OCI-LY7 (cell line): ENCODE results near the gene OPN1SW. TPM values are rescaled to one million over a fixed set of nuclear protein-coding genes. Genes with fewer than 3 reads are reported as not detected.

Experiments used
- BruUV-seq: library from RNA; stranded (reverse); fragments of 400-500 nt; replicated peaks from 2 replicates; lab custom pipeline; 2021; lab: Mats Ljungman, UMichigan
- CTCF ChIA-PET: fragments of 300-600 bp; sonication (Branson Sonifier 250); formaldehyde crosslinking; loops from one replicate; lab custom pipeline; 2022; ENCODE audit warnings: antibody characterized with exemption; ENCODE audit not compliant: unreplicated experiment; lab: Charles Lee
- POLR2A ChIA-PET: fragments of 300-600 bp; sonication (Branson Sonifier 250); formaldehyde crosslinking; loops from one replicate; lab custom pipeline; 2022; ENCODE audit warnings: antibody characterized with exemption; lab: Charles Lee
- DNase-seq: peaks from one replicate; pipeline ENCODE4 v3.0.0-alpha.2; 2015; ENCODE audit warnings: low spot score
- H2AFZ ChIP-seq: fragments of 200-600 bp; sonication (generic), shearing (Covaris generic); 2 replicates; pipeline ENCODE4 v1.6.1; 2014; ENCODE audit warnings: mild to moderate bottlenecking, antibody characterized with exemption, low read length, moderate library complexity
- H3K27ac ChIP-seq: fragments of 200-600 bp; sonication (generic); 2 replicates; pipeline ENCODE4 v1.5.1; 2014; ENCODE audit warnings: mixed run types, low read depth, mild to moderate bottlenecking, moderate library complexity, low read length, inconsistent platforms; ENCODE audit not compliant: poor library complexity, severe bottlenecking
- H3K36me3 ChIP-seq: fragments of 200-600 bp; sonication (generic); 2 replicates; pipeline ENCODE4 v1.6.1; 2014; ENCODE audit warnings: mild to moderate bottlenecking, antibody characterized with exemption, low read length, moderate library complexity, mixed read lengths; ENCODE audit not compliant: insufficient read depth
- H3K4me1 ChIP-seq: fragments of 200-600 bp; sonication (generic); 2 replicates; pipeline ENCODE4 v1.5.1; 2014; ENCODE audit warnings: mild to moderate bottlenecking, low read length; ENCODE audit not compliant: insufficient read depth, poor library complexity, severe bottlenecking
- H3K4me2 ChIP-seq: fragments of 200-600 bp; sonication (generic); 2 replicates; pipeline ENCODE4 v1.6.1; 2014; ENCODE audit warnings: mild to moderate bottlenecking, low read length
- H3K4me3 ChIP-seq: fragments of 200-600 bp; sonication (generic); 2 replicates; pipeline ENCODE4 v1.5.1; 2014; ENCODE audit warnings: mild to moderate bottlenecking, low read depth, low read length; ENCODE audit not compliant: poor library complexity, severe bottlenecking
- H3K79me2 ChIP-seq: fragments of 200-600 bp; sonication (generic); 2 replicates; pipeline ENCODE4 v1.6.1; 2016; ENCODE audit warnings: low read depth, mild to moderate bottlenecking, low read length, moderate library complexity, mixed read lengths; ENCODE audit not compliant: insufficient read depth
- H3K9me2 ChIP-seq: fragments of 200-600 bp; sonication (generic); 2 replicates; pipeline ENCODE4 v1.6.1; 2016; ENCODE audit warnings: mild to moderate bottlenecking, low read length, mixed read lengths; ENCODE audit not compliant: insufficient read depth
- H3K9me3 ChIP-seq: fragments of 200-600 bp; sonication (generic); 2 replicates; pipeline ENCODE4 v1.6.1; 2014; ENCODE audit warnings: mild to moderate bottlenecking, mixed run types, low read length, mixed read lengths
- H4K20me1 ChIP-seq: fragments of 200-600 bp; sonication (generic); 2 replicates; pipeline ENCODE4 v1.6.1; 2014; ENCODE audit warnings: mild to moderate bottlenecking, antibody characterized with exemption, low read length, moderate library complexity, mixed read lengths; ENCODE audit not compliant: insufficient read depth
- EZH2phosphoT487 ChIP-seq: fragments of 200-600 bp; sonication (generic); IDR thresholded peaks from 2 replicates; pipeline ENCODE4 v1.6.1; 2018; ENCODE audit warnings: low read depth, borderline replicate concordance, mild to moderate bottlenecking, mixed run types, antibody characterized with exemption, low read length, moderate library complexity, mixed read lengths
- intact Hi-C: fragments of 100-400 bp; cut with micrococcal nuclease; formaldehyde crosslinking; loops from one replicate; pipeline ENCODE4 v1.10.0; 2022; ENCODE audit not compliant: unreplicated experiment
- total RNA-seq, 2 experiments: library from RNA; depleted of rRNA in 1 of 2; stranded (reverse); fragments of >200 nt in 1 of 2; shearing (Covaris generic) in 1 of 2; gene quantifications; 2 replicates each; pipeline ENCODE4 v1.2.3, GENCODE V29; 2014 to 2022
- TF ChIP-seq, protein P1 (sequence below): fragments of 200-600 bp; sonication (generic); conservative IDR thresholded peaks from 2 replicates; pipeline ENCODE4 v1.5.1; 2014; ENCODE audit warnings: mild to moderate bottlenecking, antibody characterized with exemption, low read length, moderate library complexity, mixed read lengths

The OPN1SW gene
- total RNA-seq, 2 experiments from 2014 or later = not detected

DNA sequence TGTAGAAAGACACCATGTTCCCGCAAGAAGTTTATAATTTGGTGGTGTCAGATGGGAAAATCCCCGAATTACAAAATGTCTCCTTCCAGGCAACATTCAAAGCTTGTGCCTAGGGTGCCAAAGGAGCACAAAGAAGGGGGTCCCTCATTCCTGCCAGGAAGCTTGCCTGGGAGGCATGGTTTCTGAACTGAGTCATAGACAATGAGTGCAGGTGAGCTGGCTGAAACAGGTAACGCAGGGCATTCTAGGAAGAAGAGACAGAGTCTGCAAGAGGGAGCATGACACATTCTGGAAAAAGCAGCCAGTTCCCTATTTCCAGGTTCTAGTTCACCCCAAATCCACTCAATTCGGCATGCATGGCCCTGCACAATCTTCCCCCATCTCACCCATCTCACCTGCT, 48.4 kb downstream of the OPN1SW start:
- POLR2A ChIA-PET = interaction anchor here (0.9 kb wide), 1 partner anchor 11 kb away, joined by 3 read pairs; no protein-coding TSS in a partner anchor
- Histone ChIP-seq H2AFZ (no peak overlapping the region), H3K9me2 (no peaks in the 10 kb centered on the region), H3K4me3 (no peak overlapping the region), H3K4me1 (no peaks in the 10 kb centered on the region), H4K20me1 (no peaks in the 10 kb centered on the region), H3K4me2 (no peak overlapping the region), H3K9me3 (no peaks in the 10 kb centered on the region), H3K36me3 (no peaks in the 10 kb centered on the region), H3K79me2 (no peaks in the 10 kb centered on the region), H3K27ac (no peak overlapping the region)
- no peak for DNase-seq
- intact Hi-C loops = no loop called here
- CTCF ChIA-PET = no interaction called here
- no TSS peak for BruUV-seq
- no peak for TF ChIP-seq EZH2phosphoT487
- TF ChIP-seq, protein P1, sequence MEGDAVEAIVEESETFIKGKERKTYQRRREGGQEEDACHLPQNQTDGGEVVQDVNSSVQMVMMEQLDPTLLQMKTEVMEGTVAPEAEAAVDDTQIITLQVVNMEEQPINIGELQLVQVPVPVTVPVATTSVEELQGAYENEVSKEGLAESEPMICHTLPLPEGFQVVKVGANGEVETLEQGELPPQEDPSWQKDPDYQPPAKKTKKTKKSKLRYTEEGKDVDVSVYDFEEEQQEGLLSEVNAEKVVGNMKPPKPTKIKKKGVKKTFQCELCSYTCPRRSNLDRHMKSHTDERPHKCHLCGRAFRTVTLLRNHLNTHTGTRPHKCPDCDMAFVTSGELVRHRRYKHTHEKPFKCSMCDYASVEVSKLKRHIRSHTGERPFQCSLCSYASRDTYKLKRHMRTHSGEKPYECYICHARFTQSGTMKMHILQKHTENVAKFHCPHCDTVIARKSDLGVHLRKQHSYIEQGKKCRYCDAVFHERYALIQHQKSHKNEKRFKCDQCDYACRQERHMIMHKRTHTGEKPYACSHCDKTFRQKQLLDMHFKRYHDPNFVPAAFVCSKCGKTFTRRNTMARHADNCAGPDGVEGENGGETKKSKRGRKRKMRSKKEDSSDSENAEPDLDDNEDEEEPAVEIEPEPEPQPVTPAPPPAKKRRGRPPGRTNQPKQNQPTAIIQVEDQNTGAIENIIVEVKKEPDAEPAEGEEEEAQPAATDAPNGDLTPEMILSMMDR = no peak

GRCh38 chr7:128726737-128727072, 48.9 kb downstream of the OPN1SW start:
- intact Hi-C loops = no loop called here
- H3K9me2 ChIP-seq = no peaks in the 10 kb centered on the region
- TF ChIP-seq EZH2phosphoT487 = no peak
- TF ChIP-seq, protein P1 = no peak
- no peaks in the 10 kb centered on the region for H4K20me1 ChIP-seq
- no peaks in the 10 kb centered on the region for H3K4me1 ChIP-seq
- no peak overlapping the region for H2AFZ ChIP-seq
- no peak overlapping the region for H3K4me3 ChIP-seq
- ChIA-PET CTCF (no interaction called here), POLR2A (interaction anchor here (0.6 to 1.4 kb wide), 5 partner anchors 8 to 185 kb away, joined by 3 to 7 read pairs (median 4); no protein-coding TSS in a partner anchor)
- no peak for DNase-seq
- H3K79me2 ChIP-seq = no peaks in the 10 kb centered on the region
- no peak overlapping the region for H3K27ac ChIP-seq
- no peak overlapping the region for H3K4me2 ChIP-seq
- no TSS peak for BruUV-seq
- H3K36me3 ChIP-seq = no peaks in the 10 kb centered on the region
- no peaks in the 10 kb centered on the region for H3K9me3 ChIP-seq

DNA sequence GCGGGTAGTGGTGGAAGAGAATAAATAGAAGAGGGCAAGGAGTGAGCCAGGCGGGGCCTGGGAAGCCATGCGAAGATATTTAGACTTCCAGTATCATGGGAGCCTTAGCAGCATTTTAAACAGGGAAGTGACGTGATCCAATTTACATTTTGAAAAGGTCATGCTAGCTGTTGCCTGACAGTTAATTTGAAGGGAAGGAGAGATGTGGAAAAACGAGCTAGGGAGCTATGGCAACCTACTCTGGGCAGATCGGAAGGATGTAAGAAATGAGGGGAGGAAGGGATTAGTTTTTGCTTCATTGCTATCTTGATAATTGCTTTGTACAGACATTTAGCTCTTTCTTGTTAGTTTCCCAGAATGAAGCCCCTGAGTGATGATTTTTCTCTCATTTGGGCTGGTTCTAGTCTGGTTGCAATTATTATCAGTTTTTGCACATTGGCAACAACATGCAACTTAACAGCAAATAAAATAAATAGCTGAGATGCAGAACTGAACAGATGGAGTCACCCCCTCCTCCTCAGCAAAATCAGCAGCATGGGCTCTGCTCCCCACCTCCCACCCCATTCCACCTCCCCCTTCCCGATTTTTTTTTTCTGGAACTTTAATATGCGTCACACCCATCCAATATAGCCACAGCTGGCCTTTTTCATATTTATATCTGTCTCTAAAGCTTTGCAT, 49.4 kb downstream of the OPN1SW start:
- H3K27ac ChIP-seq = no peak overlapping the region
- POLR2A ChIA-PET = interaction anchor here (0.5 to 1.4 kb wide), 7 partner anchors 8 to 1729 kb away, joined by 3 to 7 read pairs (median 4); no protein-coding TSS in a partner anchor
- no peak overlapping the region for H3K4me2 ChIP-seq
- CTCF ChIA-PET = no interaction called here
- H3K9me3 ChIP-seq = no peaks in the 10 kb centered on the region
- TF ChIP-seq, protein P1 = no peak
- TF ChIP-seq EZH2phosphoT487 = no peak
- H3K4me3 ChIP-seq = no peak overlapping the region
- H3K9me2 ChIP-seq = no peaks in the 10 kb centered on the region
- intact Hi-C loops = no loop called here
- no peaks in the 10 kb centered on the region for H3K4me1 ChIP-seq
- BruUV-seq = no TSS peak
- H2AFZ ChIP-seq = no peak overlapping the region
- H4K20me1 ChIP-seq = no peaks in the 10 kb centered on the region
- DNase-seq = no peak
- no peaks in the 10 kb centered on the region for H3K79me2 ChIP-seq
- no peaks in the 10 kb centered on the region for H3K36me3 ChIP-seq
